Cardiac muscle cell (in vitro differentiated cells and primary cell): ENCODE results near the gene ZDBF2. TPM values are rescaled to one million over a fixed set of nuclear protein-coding genes. Genes with fewer than 3 reads are reported as not detected.

Experiments used
- DNase-seq, 2 donors: peaks; one replicate each; pipeline versions ENCODE4 v3.0.0 to v3.0.0-alpha.2; 2010 to 2017; ENCODE audit warnings: low read depth in 1 of 2, low spot score in 1 of 2
- H3K27ac ChIP-seq: fragments of 200-600 bp; sonication (generic); 2 replicates; pipeline ENCODE4 v1.5.1; 2016
- H3K27me3 ChIP-seq: fragments of 200-600 bp; sonication (generic); 2 replicates; pipeline ENCODE4 v1.6.0; 2016; ENCODE audit warnings: control low read depth
- H3K36me3 ChIP-seq: fragments of 200-600 bp; sonication (generic); 2 replicates; pipeline ENCODE4 v1.5.1; 2016; ENCODE audit warnings: control low read depth
- H3K4me1 ChIP-seq: fragments of 200-600 bp; sonication (generic); 2 replicates; pipeline ENCODE4 v1.8.1; 2017; ENCODE audit warnings: low read depth, mild to moderate bottlenecking, mixed run types
- H3K4me3 ChIP-seq: fragments of 200-600 bp; sonication (generic); 2 replicates; pipeline ENCODE4 v1.5.1; 2016; ENCODE audit warnings: mild to moderate bottlenecking
- H3K9me3 ChIP-seq: fragments of 200-600 bp; sonication (generic); 2 replicates; pipeline ENCODE4 v1.5.1; 2017; ENCODE audit warnings: low read depth, mild to moderate bottlenecking, control low read depth
- CTCF ChIP-seq: IDR thresholded peaks from 2 replicates; pipeline ENCODE4 v1.5.1; 2012; ENCODE audit warnings: low read depth, mild to moderate bottlenecking, low read length
- polyA plus RNA-seq: library from polyadenylated mRNA; unstranded; fragments of >200 nt; fragmentation: Nextera tagmentation; extraction: Ambion mirVana; gene quantifications from 2 replicates; pipeline ENCODE4 v1.2.1, GENCODE V29; 2016
- total RNA-seq: library from RNA; depleted of rRNA; stranded (reverse); fragments of >200 nt; gene quantifications from 2 replicates; pipeline ENCODE4 v1.2.3, GENCODE V29; 2016

Gene ZDBF2
- total and polyA plus RNA-seq, 2 experiments from 2014 or later: 4.3 to 34.6 TPM

GRCh38 chr2:206260188-206261012 lies 14.1 kb upstream of the ZDBF2 start:
- Histone ChIP-seq H3K27ac (no peak overlapping the region), H3K36me3 (no peaks in the 10 kb centered on the region), H3K27me3 (peaks cover 100% of the 10 kb centered on the region), H3K9me3 (no peaks in the 10 kb centered on the region), H3K4me1 (no peaks in the 10 kb centered on the region), H3K4me3 (no peak overlapping the region)
- peak in 1 of 2 donors; percentile 52 for DNase-seq
- peak; percentile 55 for TF ChIP-seq CTCF

- Histone ChIP-seq H3K4me1 (no peaks in the 10 kb centered on the region), H3K4me3 (no peak overlapping the region), H3K36me3 (no peaks in the 10 kb centered on the region), H3K27me3 (peaks cover 100% of the 10 kb centered on the region), H3K9me3 (no peaks in the 10 kb centered on the region), H3K27ac (no peak overlapping the region)
- no peak for TF ChIP-seq CTCF
- DNase-seq: no peak
Observed at GRCh38 chr2:206263959-206264603, 10.4 kb upstream of the ZDBF2 start.

- DNase-seq: no peak
- peaks cover 100% of the 10 kb centered on the region for H3K27me3 ChIP-seq
- no peaks in the 10 kb centered on the region for H3K36me3 ChIP-seq
- H3K4me3 ChIP-seq: no peak overlapping the region
- H3K27ac ChIP-seq: no peak overlapping the region
- no peaks in the 10 kb centered on the region for H3K9me3 ChIP-seq
- TF ChIP-seq CTCF: no peak
- H3K4me1 ChIP-seq: no peaks in the 10 kb centered on the region
Observed at GRCh38 chr2:206266130-206267125, 8.0 kb upstream of the ZDBF2 start.

- peaks cover 100% of the 10 kb centered on the region for H3K27me3 ChIP-seq
- no peak overlapping the region for H3K27ac ChIP-seq
- H3K4me1 ChIP-seq: no peaks in the 10 kb centered on the region
- H3K4me3 ChIP-seq: no peak overlapping the region
- TF ChIP-seq CTCF: no peak
- H3K9me3 ChIP-seq: no peaks in the 10 kb centered on the region
- DNase-seq: no peak
- no peaks in the 10 kb centered on the region for H3K36me3 ChIP-seq
Observed at GRCh38 chr2:206267567-206267966, 6.9 kb upstream of the ZDBF2 start.

- no peaks in the 10 kb centered on the region for H3K36me3 ChIP-seq
- H3K27me3 ChIP-seq: peaks cover 99% of the 10 kb centered on the region
- no peak overlapping the region for H3K4me3 ChIP-seq
- no peak for TF ChIP-seq CTCF
- H3K27ac ChIP-seq: no peak overlapping the region
- no peaks in the 10 kb centered on the region for H3K4me1 ChIP-seq
- DNase-seq: no peak
- no peaks in the 10 kb centered on the region for H3K9me3 ChIP-seq
Observed at GRCh38 chr2:206271065-206271464, 3.4 kb upstream of the ZDBF2 start.
